ENCODE measurements around the gene SPINK1.

The SPINK1 gene

GRCh38 chr5:147782110-147783028, 49.1 kb downstream of the SPINK1 start, which contains the start of gene JAKMIP2:
Gene JAKMIP2, minus strand, starts transcription at chr5:147782728. Its CDS starts 110,922 bp downstream, at chr5:147671806.
- Histone ChIP-seq H3K4me1 (ENCODE audit: control insufficient read depth, insufficient read depth, low read length) (peaks cover 18% of the 10 kb centered on the region), H3K4me3 (ENCODE audit: low read depth, low read length) (peak within 1 kb of the TSS; percentile 72), H3K27ac (ENCODE audit: low read depth, low read length) (peak within 1 kb of the TSS; percentile 60; the same call in 1 of the 2 replicates)

GRCh38 chr5:147780924-147781573, 50.4 kb downstream of the SPINK1 start:
- Histone ChIP-seq H3K36me3 (ENCODE audit: control insufficient read depth, insufficient read depth, low read length) (no peaks in the 10 kb centered on the region), H3K4me1 (ENCODE audit: control insufficient read depth, insufficient read depth, low read length) (peaks cover 18% of the 10 kb centered on the region), H3K27ac (ENCODE audit: low read depth, low read length) (no peak overlapping the region), H3K4me3 (ENCODE audit: low read depth, low read length) (peak overlapping the region; percentile 72), H3K9me3 (ENCODE audit: control insufficient read depth, insufficient read depth, low read depth, low read length) (peaks cover 5% of the 10 kb centered on the region; the same call in 1 of the 2 replicates), H3K27me3 (ENCODE audit: control insufficient read depth, insufficient read depth, low read length) (no peaks in the 10 kb centered on the region), H3K9ac (ENCODE audit: low read length) (no peak overlapping the region)

More at GRCh38 chr5:147782110-147783028, 49.1 kb downstream of the SPINK1 start, which contains the start of gene JAKMIP2:
- no peaks in the 10 kb centered on the region for H3K9me3 ChIP-seq (ENCODE audit: control insufficient read depth, insufficient read depth, low read depth, low read length)
- H3K36me3 ChIP-seq (ENCODE audit: control insufficient read depth, insufficient read depth, low read length), result no peaks in the 10 kb centered on the region
- H3K9ac ChIP-seq (ENCODE audit: low read length), result peak within 1 kb of the TSS; percentile 76
- H3K27me3 ChIP-seq (ENCODE audit: control insufficient read depth, insufficient read depth, low read length), result no peaks in the 10 kb centered on the region

GRCh38 chr5:147779694-147780093, 51.8 kb downstream of the SPINK1 start:
- Histone ChIP-seq H3K36me3 (ENCODE audit: control insufficient read depth, insufficient read depth, low read length) (no peaks in the 10 kb centered on the region), H3K27ac (ENCODE audit: low read depth, low read length) (no peak overlapping the region), H3K27me3 (ENCODE audit: control insufficient read depth, insufficient read depth, low read length) (no peaks in the 10 kb centered on the region), H3K4me3 (ENCODE audit: low read depth, low read length) (no peak overlapping the region), H3K4me1 (ENCODE audit: control insufficient read depth, insufficient read depth, low read length) (peaks cover 18% of the 10 kb centered on the region), H3K9ac (ENCODE audit: low read length) (no peak overlapping the region), H3K9me3 (ENCODE audit: control insufficient read depth, insufficient read depth, low read depth, low read length) (peaks cover 6% of the 10 kb centered on the region; the same call in 1 of the 2 replicates)

GRCh38 chr5:147776989-147777388, 54.5 kb downstream of the SPINK1 start:
- Histone ChIP-seq H3K4me1 (ENCODE audit: control insufficient read depth, insufficient read depth, low read length) (peaks cover 18% of the 10 kb centered on the region), H3K9ac (ENCODE audit: low read length) (no peak overlapping the region), H3K27me3 (ENCODE audit: control insufficient read depth, insufficient read depth, low read length) (no peaks in the 10 kb centered on the region), H3K27ac (ENCODE audit: low read depth, low read length) (no peak overlapping the region), H3K9me3 (ENCODE audit: control insufficient read depth, insufficient read depth, low read depth, low read length) (peaks cover 6% of the 10 kb centered on the region; the same call in 1 of the 2 replicates), H3K4me3 (ENCODE audit: low read depth, low read length) (no peak overlapping the region), H3K36me3 (ENCODE audit: control insufficient read depth, insufficient read depth, low read length) (no peaks in the 10 kb centered on the region)

Data from HUES6 (cell line).